Head of caudate nucleus (tissue), 42 donors: ENCODE data around the gene SLC34A1.

Experiments used
- DNase-seq, 42 donors: peaks; one replicate each; pipeline versions ENCODE4 v3.0.0 to v3.0.0-alpha.2; 2020 to 2021; ENCODE audit warnings: mixed read lengths in 7 of 42
- intact Hi-C: fragments of 100-400 bp; cut with DNase I; formaldehyde crosslinking; loops from one replicate; pipeline ENCODE4 v1.15.0; 2022

Gene SLC34A1

GRCh38 chr5:177434437-177434836 is 50.2 kb downstream of the SLC34A1 start:
- intact Hi-C loops: no loop called here
- no peak for DNase-seq

- no peak for DNase-seq
- intact Hi-C loops: no loop called here
Observed at GRCh38 chr5:177434942-177435738, 50.9 kb downstream of the SLC34A1 start.

GRCh38 chr5:177435847-177436536 is 51.8 kb downstream of the SLC34A1 start:
- no peak for DNase-seq
- intact Hi-C loops: no loop called here

GRCh38 chr5:177437623-177438022 is 53.4 kb downstream of the SLC34A1 start:
- intact Hi-C loops: no loop called here
- DNase-seq: no peak

- intact Hi-C loops: no loop called here
- DNase-seq: no peak
Observed at GRCh38 chr5:177438468-177438867, 54.2 kb downstream of the SLC34A1 start.

GRCh38 chr5:177439518-177440053 is 55.4 kb downstream of the SLC34A1 start:
- intact Hi-C loops: no loop called here
- no peak for DNase-seq

GRCh38 chr5:177440211-177440989 is 56.2 kb downstream of the SLC34A1 start:
- no peak for DNase-seq

GRCh38 chr5:177440990-177441780 is 57.0 kb downstream of the SLC34A1 start:
- no peak for DNase-seq
- intact Hi-C loops: no loop called here

More at GRCh38 chr5:177440211-177440989, 56.2 kb downstream of the SLC34A1 start:
- intact Hi-C loops: no loop called here

GRCh38 chr5:177442066-177442826 is 58.0 kb downstream of the SLC34A1 start:
- no peak for DNase-seq
- intact Hi-C loops: no loop called here

- intact Hi-C loops: no loop called here
- no peak for DNase-seq
Observed at GRCh38 chr5:177443144-177443983, 59.1 kb downstream of the SLC34A1 start.

GRCh38 chr5:177444106-177445051 is 60.1 kb downstream of the SLC34A1 start:
- intact Hi-C loops: no loop called here
- no peak for DNase-seq

GRCh38 chr5:177445052-177445916 is 61.0 kb downstream of the SLC34A1 start:
- intact Hi-C loops: no loop called here

GRCh38 chr5:177445917-177446199 is 61.6 kb downstream of the SLC34A1 start:
- no peak for DNase-seq
- intact Hi-C loops: no loop called here

More at GRCh38 chr5:177445052-177445916, 61.0 kb downstream of the SLC34A1 start:
- no peak for DNase-seq

GRCh38 chr5:177446200-177447065 is 62.2 kb downstream of the SLC34A1 start, which contains the start of gene PRR7:
PRR7 (plus strand) TSS chr5:177446814; CDS start chr5:177455068, 8,254 bp downstream.
- intact Hi-C loops: no loop called here
- peak in 40 of 42 donors; percentile 65 to 92 (median 84) for DNase-seq
